Ramos (cell line): Measurements from ENCODE around the gene RASD1.
"Not testable (repeated sequence)": the region's sequence is repeated elsewhere in the genome, so short reads cannot be mapped to it uniquely, and the experiment has no call there.

Source experiments
- in situ Hi-C: fragments of 300-500 bp; cut with MboI; formaldehyde crosslinking; loops from one replicate; pipeline ENCODE4 v1.14.3; 2022; ENCODE audit warnings: low sequenced_read_pairs; ENCODE audit not compliant: unreplicated experiment

RASD1 gene

DNA sequence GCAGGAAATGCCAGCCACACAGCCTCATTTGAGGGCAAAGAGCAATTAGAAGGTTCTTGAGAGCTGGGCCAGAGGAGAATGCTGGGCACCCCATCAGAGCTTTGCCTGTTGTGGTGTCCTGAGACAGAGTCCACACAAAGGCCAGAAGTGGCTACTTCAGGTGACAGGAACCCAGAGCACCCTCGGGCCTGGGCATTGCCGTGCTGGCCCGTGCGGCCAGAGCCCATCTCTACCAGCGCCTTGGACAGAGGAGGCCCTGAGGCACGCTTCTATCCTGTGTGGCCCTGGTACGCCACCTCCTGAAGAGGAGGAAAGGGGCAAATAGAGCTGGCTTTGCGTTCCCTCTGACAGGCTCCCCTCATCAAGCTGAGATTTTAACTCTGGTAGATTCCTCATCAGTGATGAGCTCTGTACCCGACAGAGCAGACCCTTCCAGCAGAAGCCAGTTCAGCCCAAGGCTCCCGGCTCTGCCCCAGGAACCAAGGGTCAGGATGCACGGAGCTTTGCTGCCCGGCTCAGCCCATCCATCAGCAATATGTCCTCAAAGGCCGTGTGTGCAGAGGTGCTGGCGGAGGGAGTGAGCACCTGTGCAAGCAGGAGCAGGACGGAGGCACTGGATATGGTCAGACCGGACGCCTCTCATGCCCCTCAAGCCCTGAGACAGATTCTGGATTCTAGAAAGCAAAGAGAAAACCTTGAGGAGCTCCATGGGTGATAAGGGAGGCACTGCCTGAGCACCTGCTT is 3.4 kb upstream of the RASD1 start:
- in situ Hi-C loops = loop anchor here (10.0 kb wide), 1 partner anchor 145 kb away; no protein-coding TSS in a partner anchor

DNA sequence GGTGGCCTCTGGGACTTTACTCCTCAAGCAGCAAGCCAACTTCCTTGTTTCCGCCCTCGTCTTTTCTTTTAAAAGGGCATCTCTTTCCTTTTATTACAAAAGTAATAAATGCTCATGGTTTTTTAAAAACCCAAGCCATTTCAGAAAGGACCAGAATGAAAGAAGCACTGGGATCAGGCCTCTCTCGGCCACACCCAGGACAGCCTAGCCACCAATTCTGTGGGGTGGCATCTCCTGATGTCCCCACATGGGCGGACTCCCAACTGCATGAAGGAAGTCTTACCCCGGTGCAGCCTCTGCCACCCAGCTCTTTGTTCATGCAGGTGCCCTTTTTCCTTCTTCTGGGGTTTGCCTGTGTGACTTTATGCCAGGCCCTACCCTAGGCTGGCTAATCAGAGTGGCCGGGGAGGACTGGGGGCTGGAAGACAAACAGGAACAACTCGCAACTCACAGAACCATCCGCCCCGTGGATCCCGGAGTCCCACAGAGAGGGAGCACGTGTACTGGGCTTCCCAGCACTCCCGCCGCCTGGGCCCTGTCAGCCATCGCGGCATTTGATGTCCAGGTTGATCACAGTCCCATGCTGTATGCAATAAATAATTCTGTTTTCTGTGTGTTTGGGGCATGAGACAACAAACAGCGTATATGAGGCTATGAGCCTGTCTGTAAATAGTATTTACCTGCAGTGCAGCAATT is 2.6 kb upstream of the RASD1 start:
- in situ Hi-C loops = loop anchor here (10.0 kb wide), 1 partner anchor 146 kb away; no protein-coding TSS in a partner anchor

DNA sequence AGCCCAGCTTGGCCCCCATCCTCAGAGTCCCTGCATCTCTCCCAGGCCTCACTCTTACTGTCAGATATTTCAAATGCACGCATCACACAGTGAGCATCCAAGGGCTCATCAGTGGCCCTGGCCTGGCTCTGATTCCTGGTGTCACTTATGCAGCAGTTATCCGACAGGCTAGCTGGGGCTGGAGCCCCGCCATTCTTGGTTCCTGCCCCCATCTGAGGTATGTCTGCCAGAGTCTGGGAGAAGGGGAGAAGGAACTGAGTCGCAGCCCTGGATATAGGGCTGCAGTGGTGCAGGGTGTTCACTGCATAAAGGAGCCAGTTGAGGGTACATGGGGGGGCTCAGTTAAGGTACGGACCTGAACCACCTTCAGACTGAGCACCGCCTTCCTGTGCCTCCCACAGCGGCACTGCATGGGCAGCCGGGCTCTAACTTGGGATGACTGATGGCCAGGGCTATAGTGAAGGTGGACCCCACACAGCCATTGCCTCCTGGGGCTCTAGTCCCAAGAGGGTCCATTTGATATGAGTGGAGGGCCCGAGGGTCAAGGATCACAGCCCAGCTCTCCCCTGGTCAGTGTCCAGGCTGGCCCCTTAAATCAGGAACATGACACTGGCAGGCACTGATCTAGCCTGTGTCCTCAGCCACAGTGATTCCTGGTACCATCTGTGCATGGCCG is 1.8 kb upstream of the RASD1 start:
- in situ Hi-C loops = loop anchor here (10.0 kb wide), 1 partner anchor 147 kb away; no protein-coding TSS in a partner anchor

DNA sequence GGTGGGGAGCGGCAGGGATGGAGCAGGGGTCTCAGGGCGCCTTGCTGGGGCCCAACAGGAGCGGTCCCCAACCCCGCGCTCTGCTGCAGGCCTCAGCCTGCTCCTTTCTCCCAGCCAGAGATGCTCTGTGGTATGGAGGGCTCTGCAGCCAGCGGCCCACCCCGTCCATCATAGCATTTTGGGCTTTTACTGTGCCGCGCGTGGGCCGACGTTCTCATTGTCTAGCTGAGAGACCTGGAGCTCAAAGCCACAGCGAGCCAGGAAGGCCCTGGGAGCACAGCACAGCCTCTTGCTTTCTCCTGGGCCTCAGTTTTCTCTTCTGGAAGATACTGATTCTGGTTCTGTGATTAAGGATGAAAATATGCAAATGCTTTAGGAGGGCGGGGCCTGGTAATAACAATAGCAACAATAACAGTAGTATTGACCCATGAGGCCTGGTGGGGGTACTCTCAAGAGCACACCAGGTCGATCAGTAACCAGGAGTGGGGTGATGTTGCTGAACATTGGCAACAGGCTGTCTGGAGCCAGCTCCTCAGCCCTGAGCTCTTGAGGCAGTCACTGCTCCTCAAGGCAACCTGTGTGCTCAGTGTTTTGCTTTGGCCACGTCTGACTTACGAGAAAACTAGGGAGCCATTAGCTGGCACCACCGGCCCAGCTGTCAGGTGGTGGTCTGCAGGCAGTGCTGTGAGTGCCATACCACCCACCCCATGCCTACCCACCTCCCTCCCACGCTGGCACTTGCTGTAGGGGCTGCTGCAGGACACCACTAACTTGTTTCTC is 1.1 kb upstream of the RASD1 start:
- in situ Hi-C loops = loop anchor here (10.0 kb wide), 1 partner anchor 148 kb away; no protein-coding TSS in a partner anchor

DNA sequence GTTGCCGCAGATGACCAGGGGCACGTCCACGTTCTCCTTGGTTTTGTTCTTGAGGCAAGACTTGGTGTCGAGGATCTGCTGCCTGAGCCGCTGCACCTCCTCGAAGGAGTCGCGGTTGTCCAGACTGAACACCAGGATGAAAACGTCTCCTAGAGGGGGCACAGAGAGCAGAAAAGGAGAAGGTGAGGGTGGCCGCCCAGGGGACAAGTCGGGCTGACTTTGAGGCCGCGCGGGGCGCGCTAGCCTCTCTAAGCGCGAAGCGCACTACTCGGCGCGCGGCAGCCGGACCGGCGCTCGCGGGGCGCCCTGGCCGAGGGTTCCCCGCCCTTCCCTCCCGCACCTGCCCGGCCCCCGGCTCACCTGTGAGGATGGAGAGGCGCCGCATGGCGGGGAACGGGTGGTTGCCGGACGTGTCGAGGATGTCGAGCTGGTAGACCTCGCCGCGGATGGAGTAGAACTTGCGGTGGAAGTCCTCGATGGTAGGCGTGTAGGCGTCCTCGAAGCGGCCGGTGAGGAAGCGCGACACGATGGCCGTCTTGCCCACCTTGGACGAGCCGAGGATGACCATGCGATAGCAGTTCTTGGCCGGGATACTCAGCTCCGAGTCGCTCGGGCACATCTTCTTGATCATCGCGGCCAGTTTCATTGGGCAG is 533 bp downstream of the RASD1 start:
- in situ Hi-C loops = loop anchor here (10.0 kb wide), 1 partner anchor 149 kb away; no protein-coding TSS in a partner anchor

DNA sequence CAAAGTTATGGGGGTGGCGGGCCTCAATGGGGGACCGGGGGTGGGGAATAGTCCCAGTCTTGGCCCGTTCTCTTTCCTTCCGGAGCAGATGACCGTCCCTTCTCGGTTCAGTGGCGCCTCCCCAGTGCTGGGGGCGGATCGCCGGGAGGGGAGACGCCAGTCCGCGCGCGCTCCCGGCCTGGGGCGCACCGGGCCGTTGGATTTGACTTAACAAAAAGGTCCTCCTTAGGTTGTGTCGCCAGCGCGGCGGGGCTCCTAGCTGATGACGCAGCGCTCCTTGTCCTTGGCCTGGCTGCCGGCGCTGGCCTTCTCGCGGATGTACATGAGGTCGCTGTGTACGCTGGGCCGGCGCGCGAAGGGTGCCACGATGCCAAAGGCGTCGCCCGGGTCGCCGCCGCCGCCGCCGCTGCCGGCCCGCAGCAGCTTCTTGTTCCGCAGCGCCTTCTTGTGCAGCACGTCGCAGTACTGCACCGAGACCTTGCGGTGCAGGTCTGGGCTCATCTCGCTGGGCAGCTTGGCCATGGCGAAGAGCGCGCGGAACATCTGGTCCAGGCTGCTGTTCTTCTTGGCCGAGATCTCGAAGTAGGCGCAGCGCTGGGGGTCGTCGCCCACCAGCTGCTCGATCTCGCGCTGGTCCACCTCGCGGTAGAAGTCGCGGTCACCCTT is 1.2 kb downstream of the RASD1 start:
- in situ Hi-C loops = loop anchor here (10.0 kb wide), 1 partner anchor 150 kb away; no protein-coding TSS in a partner anchor

DNA sequence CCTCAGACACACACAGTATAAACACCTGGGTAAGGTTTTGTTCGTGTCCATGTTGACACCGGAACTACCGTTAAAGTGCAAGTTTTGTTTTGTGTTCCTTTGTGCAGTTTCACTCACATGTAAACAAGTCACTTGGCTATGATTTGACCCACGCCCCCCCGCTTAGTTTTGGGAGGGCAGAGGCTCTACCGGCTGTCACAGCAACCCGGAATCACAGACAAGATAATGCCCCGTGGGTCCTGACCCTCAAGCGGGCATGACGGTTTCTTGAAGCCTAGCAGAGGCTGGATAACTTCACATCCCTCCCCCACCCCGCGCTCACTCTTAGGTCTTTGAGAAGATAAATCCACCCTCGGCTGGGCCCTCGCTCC is 1.7 kb downstream of the RASD1 start:
- in situ Hi-C loops = loop anchor here (10.0 kb wide), 1 partner anchor 150 kb away; no protein-coding TSS in a partner anchor

DNA sequence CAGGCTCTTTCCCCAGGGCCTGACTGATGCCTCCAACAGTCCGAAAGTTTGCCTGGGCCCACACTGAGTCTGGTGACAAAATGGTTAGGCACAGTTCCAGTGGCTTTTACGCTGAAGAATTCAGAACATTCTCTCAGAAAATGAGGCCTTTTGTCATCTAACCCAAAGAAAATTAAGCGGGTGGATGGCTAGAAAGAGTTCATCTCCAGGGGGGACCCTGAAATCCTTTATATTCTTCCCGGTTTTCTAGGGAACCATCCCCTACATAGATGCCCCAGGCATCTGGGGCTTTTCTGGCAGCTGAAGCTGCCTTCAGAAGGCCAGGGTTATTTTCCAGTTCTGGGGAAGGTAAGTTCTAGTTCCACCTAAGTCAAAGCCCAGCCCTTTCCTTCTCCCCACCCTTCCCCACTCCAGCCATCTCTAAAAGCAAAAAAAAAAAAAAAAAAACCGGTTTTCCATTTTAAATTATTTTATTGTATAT is 2.2 kb downstream of the RASD1 start:
- in situ Hi-C loops = loop anchor here (10.0 kb wide), 1 partner anchor 151 kb away; no protein-coding TSS in a partner anchor

DNA sequence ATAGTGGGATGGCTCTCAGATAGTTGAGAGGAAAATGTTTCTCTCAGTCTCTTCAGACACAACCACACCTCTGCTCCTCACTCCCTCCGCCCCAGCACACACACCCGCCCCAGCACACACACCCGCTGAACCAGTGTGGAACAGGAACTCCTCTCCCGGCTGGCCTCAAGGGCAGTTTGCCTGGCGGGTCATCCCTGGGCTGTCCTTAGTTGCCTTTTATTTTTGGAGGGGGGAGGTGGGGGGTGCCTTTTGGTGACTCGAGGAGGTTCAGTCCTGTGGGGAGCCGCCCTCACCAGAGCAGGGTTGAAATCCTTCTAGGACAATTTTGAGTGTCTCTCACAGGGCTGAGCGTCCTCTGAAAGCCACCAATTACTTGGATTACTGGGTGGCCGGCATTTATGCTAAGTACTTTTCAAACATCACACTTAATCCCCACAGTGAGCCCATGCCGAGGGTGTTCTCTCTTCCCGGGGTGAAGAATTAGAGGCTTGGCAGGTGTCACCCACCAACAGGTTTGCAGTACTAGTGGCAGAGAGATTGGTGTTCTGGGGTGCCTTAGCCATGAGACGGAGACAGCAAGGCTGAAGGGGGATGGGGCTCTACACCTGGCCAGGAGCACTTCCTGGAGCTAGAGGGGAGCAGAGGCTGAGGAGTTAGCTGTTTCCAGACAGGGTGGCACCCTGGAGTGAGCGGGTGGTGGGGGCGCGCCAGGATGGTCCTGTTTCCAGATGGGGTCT is 2.8 kb downstream of the RASD1 start:
- in situ Hi-C loops = loop anchor here (10.0 kb wide), 1 partner anchor 151 kb away; no protein-coding TSS in a partner anchor

DNA sequence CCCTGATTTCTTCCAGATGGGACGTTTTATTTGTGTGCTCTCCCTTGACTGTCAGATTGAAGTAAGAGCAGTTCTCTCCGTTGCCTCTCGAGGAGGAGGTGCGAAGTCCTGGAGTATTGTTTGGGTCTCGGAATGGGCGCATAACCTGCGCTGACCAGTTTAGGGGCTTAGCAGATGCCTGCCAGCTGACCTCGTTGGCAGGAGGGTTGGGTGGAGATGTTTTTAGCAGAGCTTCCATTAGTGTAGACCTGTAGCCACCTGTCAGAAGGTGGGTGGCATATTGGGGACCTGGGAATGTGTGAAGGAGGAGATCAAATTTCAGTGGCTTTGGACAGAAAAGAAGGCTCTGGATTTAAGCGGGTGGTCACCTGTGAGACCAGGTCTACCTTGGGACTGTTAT is 3.6 kb downstream of the RASD1 start:
- in situ Hi-C loops = loop anchor here (10.0 kb wide), 1 partner anchor 152 kb away; no protein-coding TSS in a partner anchor

DNA sequence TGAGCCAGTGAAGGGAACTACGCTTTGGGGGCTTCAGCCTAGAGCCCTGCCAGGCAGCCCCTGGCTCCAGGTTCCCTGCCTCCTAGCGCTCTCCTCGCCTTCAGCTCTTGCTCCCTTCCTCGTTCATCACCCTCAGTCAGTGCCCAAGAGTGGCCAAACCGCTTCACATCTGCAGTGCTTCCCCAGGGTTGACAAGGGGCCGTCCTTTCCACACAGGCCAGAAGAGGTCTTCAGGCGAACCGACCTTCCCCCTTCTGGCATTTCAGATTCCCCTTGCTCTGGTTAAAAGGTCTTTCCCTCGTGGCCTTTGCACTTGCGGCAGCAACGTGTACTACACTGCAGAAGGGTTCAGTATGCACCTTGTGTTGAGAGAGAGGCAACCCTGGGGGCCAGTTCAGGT is 4.1 kb downstream of the RASD1 start:
- in situ Hi-C loops = loop anchor here (10.0 kb wide), 1 partner anchor 153 kb away; no protein-coding TSS in a partner anchor

DNA sequence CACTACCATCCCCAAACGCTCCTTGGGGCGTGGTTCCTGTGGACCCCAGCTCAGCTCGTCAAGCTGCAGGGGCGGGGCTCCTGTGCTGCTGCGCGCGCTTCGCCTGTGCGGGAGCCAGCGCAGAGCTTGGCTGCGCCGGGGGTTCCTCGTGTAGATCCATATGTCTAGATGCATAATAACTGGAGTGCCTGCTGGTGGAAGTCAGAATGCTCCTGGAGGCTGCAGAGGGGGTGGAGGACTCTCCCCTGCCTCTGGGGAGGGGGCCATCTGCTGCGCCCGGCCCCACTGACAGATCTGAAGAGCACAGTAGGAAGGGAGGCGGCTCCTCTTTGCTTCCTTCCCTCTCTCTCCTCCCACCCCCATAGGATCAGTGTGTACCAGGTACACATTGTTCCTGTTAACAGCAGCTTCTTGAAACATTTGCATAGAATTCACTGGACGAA is 4.6 kb downstream of the RASD1 start:
- in situ Hi-C loops = loop anchor here (10.0 kb wide), 1 partner anchor 153 kb away; no protein-coding TSS in a partner anchor

DNA sequence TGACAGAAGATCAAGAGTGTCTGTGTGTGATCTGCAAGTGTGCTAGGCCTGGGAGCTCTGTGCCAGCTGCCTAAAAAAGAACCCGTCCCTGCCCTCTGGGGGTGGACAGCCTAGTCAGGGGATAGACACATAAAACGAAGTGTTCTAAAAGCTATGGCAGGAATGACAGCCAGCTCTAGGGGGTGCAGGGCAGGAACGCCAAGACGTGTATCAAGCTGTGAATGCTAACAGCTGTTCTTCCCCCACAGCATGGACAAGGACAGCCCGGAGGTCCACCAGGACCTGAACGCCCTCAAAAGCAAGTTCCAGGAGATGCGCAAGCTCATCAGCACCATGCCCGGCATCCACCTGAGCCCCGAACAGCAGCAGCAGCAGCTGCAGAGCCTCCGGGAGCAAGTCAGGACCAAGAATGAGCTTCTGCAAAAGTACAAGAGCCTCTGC is 5.1 kb downstream of the RASD1 start:
- in situ Hi-C loops = loop anchor here (10.0 kb wide), 1 partner anchor 154 kb away; no protein-coding TSS in a partner anchor

DNA sequence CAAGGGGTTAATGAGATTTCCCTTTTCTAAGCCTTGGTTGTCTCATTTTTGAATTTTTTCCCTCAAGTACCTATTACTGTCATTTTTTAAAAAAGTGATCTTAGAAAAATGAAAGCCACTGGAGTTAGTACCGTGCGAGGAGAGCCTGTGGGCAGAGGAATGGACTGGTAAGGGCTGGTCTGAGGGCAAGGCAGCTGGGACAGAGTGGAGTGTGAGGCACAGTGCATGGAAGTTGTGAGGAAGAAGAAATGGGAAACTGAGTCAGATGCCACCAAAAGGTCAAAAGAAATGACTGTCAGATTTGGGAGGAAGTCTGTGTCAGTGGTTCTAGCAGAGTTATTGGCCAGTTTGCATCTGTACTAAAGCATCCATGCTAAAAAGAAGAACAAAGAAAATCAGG is 8.2 kb downstream of the RASD1 start:
- in situ Hi-C loops = no loop called here

DNA sequence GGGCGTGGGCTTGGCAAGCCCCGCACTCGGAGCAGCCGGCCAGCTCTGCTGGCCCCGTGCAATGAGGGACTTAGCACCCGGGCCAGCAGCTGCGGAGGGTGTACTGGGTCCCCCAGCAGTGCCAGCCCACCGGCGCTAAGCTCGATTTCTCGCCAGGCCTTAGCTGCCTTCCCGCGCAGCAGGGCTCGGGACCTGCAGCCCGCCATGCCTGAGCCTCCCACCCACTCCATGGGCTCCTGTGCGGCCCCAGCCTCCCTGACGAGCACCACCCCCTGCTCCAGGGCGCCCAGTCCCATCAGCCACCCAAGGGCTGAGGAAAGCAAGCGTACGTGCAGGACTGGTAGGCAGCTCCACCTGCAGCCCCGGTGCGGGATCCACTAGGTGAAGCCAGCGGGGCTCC is 9.8 kb downstream of the RASD1 start:
- in situ Hi-C loops = not testable (repeated sequence)

DNA sequence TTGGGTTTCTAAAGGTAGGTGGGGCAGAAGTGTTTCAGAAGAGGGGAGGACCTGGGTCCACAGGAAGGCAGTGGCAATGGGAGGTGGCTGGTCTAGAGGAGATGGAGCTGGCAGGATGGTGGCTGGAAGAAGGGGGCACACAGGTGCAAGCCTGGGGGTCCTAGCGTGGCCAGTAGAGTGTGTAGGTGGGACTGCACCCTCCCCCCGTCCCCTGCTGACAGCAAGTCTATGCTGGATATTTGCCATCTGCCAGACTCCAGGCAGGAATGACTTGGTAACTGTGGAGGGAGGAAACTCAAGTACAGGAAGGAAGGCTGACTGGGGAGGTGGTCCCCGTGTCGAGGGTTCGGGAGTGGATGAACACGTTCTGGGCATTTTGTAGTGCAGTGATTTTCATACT is 10.8 kb downstream of the RASD1 start:
- in situ Hi-C loops = no loop called here

DNA sequence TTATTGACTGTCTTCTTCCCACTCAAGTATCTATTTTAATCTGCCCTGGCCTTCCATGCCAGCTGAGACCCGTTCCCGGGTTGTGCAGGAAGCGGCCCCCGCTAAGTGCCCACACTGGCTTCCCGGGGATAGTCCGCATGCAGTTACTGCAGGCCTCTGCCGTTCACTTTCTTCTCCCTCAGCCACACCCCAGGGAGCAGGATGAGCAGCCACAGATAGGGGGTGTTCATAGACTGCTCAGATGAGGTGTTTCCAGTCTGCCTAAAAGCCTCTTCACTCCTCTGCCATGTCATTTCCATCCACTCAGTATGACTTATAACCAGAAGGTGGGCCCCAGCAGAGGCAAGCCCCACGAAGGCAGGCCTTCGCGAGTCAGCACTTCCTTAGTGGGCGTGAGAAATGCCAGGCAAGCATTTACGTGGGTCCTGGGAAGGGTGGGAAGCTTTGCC is 11.7 kb downstream of the RASD1 start:
- in situ Hi-C loops = no loop called here

DNA sequence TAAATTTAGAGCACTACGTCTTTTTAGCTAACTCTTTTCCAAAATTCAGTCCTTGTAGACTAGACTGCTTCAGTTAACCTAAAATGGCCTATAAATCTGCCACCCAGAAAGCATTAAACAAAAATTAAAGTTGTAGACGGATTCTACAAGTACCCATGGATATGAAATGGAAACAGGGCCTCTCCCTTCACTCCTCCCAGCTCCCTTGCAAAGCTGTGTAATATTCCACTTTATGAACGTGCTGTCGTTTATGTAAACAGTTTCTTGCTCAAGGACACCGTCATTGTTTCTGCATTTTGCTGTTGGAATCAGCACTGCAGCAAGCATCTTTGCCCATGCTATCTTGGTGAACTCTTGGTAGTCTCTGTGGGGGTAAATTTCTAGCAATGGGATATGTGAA is 14.3 kb downstream of the RASD1 start:
- in situ Hi-C loops = no loop called here
